Measurements from ENCODE around the gene TSPAN18. TPM values are rescaled to one million over a fixed set of nuclear protein-coding genes. Genes with fewer than 3 reads are reported as not detected.

Gene TSPAN18
- total RNA-seq, 1 donor from 2014 or later: 25.4 TPM

- intact Hi-C loops (cut with micrococcal nuclease): no loop called here
Observed at GRCh38 chr11:44793350-44794090, 66.8 kb downstream of the TSPAN18 start.

- intact Hi-C loops (cut with micrococcal nuclease): no loop called here
Observed at GRCh38 chr11:44795803-44796535, 69.2 kb downstream of the TSPAN18 start.

DNA sequence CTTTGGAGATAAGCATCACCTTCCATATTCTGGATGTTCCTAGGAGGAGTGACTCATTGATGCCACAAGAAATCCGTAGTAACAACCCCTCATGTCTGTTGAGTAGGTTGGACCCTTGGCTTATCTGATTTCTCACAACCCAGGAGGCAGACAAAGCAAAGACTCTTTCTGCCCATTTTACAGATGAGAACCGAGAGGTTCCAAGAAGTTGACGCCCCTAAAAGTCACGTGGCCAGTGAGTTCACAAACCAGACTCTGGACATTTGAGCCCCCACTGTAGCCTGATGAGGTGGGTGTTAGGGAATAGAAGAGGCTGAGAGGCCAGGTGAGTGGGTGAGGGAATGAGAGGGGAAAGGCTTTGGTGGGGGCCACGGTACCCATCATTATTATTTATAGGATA, 70.3 kb downstream of the TSPAN18 start:
- intact Hi-C loops (cut with micrococcal nuclease): no loop called here

GRCh38 chr11:44797886-44798606, 71.3 kb downstream of the TSPAN18 start:
- intact Hi-C loops (cut with micrococcal nuclease): no loop called here

GRCh38 chr11:44798607-44798972, 71.8 kb downstream of the TSPAN18 start:
- intact Hi-C loops (cut with micrococcal nuclease): no loop called here

DNA sequence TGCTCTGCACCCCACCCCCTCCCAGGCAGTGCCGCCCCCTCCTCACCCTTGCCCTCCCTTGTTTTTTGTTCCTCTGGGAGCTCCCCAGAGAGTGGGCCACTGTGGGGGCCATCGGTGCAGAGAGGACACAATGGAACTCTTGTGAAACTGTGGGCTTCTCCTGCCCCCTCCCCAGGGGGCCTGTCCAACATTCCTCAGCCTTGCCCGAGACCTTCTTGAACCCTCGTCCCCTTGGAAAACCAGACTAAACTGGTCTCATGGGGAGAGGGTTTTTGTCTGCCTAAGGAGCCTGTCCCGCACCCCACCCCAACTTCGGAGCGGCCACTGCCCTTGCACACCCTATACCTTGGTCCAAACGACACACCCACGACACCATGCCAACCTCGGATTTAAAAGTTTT, 72.2 kb downstream of the TSPAN18 start:
- intact Hi-C loops (cut with micrococcal nuclease): no loop called here

GRCh38 chr11:44802347-44802746, 75.6 kb downstream of the TSPAN18 start:
- intact Hi-C loops (cut with micrococcal nuclease): no loop called here

DNA sequence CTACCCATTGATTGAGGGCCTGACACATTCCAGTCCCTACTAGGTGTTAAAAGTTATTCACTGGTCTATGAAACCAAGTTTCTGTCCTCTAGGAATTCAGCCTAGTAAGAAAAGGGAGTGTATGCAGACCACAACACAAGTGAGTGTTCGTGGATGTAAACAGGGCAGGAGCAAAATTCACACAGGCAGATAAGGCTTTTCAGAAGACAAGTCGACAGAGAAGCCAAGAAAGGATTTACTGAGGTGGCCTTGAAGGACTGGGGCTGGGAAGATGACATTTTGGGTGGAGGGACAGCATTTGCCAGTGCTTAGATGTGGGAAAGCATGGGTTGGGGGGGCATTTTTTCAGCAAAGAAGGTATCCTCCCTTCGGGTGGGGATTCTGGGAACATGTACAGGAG, 76.2 kb downstream of the TSPAN18 start:
- intact Hi-C loops (cut with micrococcal nuclease): no loop called here

DNA sequence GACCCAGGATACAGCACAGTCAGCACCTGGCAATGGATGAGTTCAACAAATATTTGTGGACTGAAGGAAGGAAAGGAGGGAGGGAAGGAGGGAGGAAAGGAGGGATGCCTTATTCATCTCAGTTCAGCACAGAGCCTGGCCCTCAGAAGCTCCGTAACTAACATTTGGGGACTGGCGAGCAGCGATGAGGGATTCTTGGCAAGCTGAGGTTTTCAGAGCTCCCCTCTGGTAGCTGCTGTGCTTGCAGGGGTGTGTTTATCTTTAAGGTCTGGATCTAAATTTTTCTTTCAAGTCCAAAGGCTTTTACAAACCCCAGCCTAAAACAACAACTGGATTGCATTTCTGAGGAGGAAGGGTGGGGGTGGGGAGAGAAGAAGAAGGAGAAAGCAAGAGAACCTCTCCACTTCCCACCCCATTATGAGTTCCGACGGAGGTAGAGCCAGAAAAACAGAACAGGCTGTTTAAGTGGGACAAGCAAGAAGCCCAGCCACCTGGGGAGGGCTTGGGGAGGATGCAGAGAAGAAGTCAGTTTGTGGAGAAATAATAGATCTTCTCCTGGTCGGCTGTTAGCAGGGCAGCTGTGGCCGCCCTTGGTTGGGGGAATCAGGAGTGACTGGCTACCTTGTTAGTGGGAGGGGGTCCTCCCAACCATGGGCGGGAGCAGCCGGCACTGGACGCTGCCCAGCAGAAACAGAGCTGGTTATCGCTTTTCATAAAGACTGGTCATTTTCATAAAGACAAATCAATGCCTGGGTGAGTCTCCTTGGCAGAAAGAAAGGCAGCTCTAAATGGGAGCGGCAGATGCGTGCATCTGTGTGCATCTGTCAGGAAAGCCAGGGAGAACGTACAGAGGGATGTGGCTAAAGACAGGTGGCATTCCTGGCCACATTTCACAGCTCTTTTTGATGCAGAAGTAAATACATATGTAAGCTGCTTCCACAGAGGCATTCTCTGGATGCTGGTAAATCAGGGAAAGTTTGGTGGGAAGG, 78.0 kb downstream of the TSPAN18 start:
- intact Hi-C loops (cut with micrococcal nuclease): no loop called here

- intact Hi-C loops (cut with micrococcal nuclease): no loop called here
Observed at GRCh38 chr11:44805596-44805995, 78.8 kb downstream of the TSPAN18 start.

DNA sequence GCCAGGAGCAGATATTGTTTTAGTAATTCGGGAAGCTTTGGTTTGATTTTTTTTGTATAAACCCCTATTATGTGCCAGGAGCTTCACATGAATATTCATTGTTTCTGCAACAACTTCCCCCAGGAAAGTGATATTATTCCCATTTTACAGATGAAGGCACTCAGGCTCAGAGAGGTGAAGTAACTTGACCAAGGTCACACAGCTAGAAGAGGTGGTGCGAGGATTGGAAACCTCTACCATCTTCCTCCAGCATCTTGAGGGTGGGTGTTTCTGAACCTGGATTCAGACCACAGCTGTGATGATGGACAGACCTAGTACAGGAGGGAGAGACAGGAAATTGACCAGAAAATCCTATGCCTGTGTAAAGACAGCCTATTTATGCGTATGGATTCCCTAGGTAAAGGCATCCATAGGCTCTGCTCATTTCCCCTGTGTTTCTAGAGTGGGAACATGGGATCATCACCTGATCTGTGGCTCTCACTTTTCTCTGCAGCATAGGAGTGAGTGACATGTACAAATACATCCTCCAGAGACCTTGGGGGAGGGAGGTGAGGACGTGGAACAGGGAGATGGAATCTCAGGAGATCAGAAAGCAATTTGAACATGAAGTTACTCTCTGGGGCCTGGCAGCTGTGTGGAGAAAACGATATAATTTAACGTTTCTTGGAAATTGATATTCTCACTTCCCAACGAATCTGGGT, 81.4 kb downstream of the TSPAN18 start:
- intact Hi-C loops (cut with micrococcal nuclease): no loop called here

- intact Hi-C loops (cut with micrococcal nuclease): no loop called here
Observed at GRCh38 chr11:44809283-44809682, 82.5 kb downstream of the TSPAN18 start.

DNA sequence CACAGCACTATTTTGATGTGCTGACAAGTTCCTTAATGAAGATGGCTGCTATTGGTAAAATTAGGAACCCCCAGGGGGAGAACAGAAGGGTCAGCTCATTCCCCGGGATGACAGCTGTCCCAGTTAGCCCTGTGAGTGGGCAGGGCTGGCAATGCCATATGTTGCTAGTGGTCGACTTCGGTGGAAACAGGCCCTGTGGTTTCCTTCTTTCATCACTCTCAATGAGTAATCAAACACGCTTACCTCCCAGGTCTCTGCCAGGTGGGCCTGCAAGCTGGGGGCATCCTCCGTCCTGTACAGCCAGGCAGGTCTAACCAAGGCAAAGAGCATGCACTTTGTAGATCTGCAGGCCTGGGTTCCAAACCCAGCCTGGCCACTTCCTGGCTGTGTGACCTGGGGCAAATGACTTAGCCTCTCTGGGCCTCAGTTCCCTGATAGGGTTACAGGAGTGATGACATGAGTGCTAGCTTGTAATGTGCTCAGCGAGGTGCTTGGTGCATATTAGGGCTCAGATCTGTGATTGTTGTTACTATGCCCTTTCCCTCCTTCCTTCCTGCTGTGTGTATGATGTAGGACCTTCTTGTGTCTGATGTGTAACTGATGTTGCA, 85.2 kb downstream of the TSPAN18 start:
- intact Hi-C loops (cut with micrococcal nuclease): no loop called here

GRCh38 chr11:44812971-44813370, 86.2 kb downstream of the TSPAN18 start:
- intact Hi-C loops (cut with micrococcal nuclease): no loop called here

GRCh38 chr11:44813401-44813800, 86.6 kb downstream of the TSPAN18 start:
- intact Hi-C loops (cut with micrococcal nuclease): no loop called here

DNA sequence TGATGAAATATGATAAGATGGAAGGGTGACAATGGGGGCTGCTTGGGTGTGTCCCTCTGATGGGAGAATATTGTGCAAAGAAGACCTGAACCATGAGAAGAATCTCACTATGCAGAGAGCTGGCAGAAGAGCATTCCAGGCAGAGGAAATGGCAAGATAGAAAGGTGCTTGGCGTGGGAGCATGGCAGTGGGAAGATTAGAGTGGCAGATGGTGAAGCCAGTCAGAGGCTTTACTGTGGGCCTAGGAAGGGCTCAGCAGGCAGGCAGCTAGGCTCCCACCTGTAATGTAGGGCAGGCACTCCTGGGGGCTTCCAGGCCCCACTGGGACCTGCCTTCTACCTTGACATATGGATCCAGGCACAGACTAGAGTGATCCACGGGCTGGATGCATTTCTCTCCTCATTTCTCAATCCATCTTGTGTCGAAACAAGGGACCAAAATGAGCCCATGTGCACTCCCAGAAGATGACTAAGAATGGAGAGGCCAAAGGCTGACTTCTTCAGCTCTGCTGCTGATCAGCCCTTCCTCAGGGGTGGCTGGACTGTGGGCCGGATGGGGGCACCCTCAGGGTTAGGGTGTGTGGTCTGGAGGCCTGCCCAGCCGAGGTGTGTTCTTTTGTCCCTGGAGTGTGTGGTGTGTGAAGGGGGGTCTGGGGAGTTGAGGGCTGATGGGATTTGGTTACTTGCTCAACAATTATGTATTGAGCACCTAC, 88.3 kb downstream of the TSPAN18 start:
- intact Hi-C loops (cut with micrococcal nuclease): no loop called here

DNA sequence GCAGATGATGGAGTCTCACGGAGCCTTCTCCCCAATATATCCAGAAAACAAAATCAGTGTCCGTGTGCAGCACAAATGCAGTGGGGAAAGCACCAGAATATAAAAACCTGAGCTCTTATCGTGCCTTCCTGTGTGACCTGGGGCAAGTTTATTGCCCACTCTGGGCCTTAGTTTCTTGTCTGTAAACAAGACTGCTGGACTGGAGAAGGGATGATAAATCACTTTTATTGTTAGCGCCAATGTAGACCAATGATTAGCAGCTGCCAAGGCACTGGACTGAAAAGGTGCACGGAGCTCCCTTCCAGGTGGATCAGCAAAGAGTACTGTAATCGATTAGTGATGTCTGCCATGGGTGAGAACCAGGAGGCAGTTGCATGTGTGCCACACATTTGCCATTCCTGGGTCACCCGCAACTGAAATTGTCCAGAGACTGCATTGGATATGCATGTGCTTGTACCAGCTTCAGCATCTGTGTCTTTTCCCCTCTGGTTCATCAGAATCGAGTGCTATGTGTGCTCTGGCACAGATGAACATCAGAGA, 89.2 kb downstream of the TSPAN18 start:
- intact Hi-C loops (cut with micrococcal nuclease): no loop called here

GRCh38 chr11:44816761-44817160, 90.0 kb downstream of the TSPAN18 start:
- intact Hi-C loops (cut with micrococcal nuclease): no loop called here
